GM19035 (cell line): Measurements from ENCODE around the gene MYO1G.

Experiments
- ATAC-seq: cut with Tn5 transposase; IDR thresholded peaks from one replicate; pipeline ENCODE4 v1.9.1; 2021; ENCODE audit not compliant: unreplicated experiment

Gene MYO1G

DNA sequence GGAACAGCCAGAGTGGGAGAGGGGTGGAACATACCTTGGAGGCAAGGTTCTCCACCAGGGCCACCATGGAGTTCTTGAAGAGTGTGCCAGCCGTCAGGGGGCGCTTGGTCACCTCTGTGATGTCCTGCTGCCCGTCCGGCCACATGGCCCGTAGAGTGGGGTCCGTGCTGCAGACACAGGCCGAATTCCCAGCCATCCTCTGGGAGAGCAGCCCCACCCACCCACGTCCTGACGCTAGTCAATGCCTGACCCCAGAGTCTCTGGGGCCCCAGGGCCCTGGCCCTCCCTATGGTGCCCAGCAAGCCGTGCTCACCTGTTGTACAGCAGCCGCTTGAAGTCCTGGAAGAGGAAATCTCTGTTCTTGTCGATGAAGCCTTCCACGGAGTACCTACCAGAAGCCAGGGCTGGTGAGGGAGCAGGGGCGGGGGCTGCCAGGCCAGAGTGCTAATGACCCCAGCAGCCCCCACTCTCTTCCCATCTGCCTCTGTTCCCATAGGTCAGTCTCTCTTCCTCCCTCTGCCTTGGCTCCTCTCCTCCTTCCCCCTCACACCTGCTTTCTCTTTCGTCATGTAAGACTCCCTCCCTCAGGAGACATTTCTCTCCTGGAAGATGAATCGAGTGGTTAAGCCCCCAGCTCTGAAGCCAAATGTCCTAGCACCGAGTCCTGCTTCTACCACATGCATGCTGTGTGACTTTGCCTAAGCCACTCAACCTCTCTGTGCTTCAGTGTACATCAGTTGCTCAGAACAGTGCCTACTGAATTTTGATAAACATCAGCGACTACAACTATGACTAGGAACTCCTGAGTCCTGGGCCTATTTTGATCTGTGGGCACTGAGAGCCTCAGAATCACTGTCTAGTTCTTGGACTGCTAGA, 11.0 kb downstream of the MYO1G start:
- no peak for ATAC-seq

DNA sequence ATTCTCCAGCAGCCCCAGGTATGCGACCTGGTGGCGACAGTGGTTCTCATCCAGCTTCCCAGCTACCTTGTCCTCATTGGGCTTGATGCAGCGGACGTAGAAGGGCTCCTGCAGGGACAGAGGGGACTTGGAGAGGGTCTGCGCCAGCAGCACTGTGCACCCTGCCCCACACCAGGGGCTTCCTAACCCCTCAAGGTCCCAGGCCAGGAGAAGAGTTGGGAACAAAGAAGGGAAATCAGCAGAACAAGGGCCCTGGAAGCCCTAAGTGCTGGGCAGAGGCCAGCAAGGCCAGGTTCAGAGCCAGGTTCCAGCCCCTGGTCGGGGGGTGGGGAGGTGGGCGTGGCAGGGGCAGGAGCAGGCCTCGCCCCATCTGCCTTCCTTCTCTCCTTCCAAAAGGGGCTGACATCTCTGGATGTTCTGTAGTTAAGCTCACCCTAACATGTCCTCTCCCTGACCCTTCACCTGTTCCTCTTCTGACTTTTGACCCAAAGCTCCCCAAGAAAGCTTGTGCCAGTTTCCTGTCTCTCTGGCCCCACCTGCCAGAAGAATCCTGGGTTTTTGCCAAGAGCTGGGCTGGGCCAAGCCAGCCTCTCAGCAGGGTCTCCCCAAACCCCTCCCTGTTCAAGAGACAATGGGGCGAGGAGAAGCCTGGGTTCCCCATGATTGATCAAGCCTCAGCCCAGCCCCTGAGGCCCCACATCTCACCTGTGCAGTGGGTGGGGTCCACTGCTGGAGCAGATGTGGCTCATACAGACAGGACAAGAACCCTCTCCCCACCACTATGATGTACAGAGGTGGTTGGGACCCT, 11.9 kb downstream of the MYO1G start:
- ATAC-seq, result no peak

DNA sequence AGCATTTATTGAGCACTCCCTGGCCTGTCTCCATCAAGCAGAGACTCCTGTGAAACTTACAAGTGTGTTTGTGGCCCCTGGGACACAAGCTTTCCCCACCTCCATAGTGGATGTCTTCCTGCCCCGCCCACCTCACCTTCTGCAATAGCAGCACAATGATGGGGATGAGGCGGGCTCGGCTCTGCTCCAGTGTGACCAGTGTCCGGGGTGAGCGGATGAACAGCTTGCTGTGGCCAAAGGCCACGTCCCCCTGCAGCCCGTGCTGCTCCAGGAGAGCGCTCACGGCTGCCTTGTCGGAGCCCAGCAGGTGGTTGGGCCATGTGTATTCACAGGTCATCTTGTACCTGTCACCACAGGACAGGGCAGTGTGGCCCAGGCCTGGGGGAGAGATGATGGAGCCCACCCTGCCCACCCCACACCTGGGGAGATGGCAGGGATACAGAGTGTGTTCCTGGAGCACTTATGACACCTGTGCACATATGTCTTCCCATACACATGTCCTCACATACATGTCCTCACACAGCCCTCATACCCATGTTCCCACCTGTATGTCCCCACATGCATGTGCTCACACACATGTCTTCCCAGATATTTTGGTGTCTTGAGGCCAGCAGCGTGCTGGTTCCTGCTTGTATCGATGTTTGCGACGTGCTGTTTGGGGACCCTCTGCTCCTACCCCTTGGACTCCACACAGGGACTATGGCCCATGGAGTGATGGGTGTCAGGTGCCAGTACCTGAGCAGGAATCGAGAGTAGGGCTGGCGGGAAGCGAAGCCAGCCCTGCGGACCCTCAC, 12.7 kb downstream of the MYO1G start:
- no peak for ATAC-seq

- ATAC-seq, result no peak
Observed at GRCh38 chr7:44965441-44965903, 13.3 kb downstream of the MYO1G start.

DNA sequence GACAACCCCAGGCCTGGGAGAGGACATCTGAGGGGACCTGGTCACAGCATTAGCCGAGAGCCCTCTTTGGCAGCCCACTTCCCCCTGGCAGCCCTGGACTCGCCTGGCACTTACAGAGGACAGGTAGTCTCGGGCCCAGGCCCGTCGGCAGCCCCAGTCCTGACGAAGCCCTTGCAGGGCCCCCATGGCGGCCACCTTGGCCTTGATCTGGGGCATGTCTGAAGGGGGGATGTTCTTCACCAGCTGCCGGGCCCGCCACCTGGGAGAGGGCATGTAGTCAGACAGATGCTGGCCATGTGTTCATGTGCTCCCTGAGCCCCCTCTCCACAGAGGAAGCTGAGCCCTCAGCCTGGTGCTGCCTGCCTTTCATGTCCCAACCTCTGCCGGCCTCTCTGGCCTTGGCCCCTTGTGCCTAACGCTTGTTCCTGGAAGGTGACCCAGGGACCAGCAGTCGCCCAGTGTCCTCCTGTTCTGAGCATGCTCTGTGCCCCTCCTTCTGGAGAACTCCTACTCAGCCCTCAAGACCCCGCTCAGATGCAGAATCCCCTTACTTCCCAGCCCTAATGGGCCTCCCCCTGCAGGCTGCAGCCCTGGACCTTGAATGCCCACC, 13.9 kb downstream of the MYO1G start:
- no peak for ATAC-seq

DNA sequence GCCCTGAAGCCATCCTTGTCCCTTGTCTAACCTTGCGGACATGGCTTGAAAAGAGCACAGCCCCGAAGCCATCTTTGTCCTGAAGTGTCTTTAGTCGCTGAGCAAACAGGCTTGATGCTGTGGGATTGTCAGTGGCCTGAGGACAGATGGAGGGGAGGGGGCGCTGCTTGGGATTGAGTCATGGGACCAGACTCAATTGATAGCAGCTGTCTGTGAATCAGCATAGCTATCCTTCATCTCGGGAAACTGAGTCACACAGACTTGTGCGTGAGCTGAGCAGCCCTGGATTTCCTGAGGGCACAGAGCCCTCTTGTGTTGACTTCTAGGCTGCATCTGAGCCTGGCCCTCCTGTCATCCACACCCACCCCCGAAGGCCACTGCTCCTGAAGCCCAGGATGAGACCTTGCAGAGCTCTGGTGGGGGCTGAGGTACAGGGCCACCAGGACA, 14.4 kb downstream of the MYO1G start:
- ATAC-seq, result no peak

- ATAC-seq, result no peak
Observed at GRCh38 chr7:44963364-44964290, 15.2 kb downstream of the MYO1G start.

GRCh38 chr7:44962483-44963251, 16.1 kb downstream of the MYO1G start:
- ATAC-seq, result no peak

GRCh38 chr7:44961844-44962482, 16.9 kb downstream of the MYO1G start:
- ATAC-seq, result no peak

DNA sequence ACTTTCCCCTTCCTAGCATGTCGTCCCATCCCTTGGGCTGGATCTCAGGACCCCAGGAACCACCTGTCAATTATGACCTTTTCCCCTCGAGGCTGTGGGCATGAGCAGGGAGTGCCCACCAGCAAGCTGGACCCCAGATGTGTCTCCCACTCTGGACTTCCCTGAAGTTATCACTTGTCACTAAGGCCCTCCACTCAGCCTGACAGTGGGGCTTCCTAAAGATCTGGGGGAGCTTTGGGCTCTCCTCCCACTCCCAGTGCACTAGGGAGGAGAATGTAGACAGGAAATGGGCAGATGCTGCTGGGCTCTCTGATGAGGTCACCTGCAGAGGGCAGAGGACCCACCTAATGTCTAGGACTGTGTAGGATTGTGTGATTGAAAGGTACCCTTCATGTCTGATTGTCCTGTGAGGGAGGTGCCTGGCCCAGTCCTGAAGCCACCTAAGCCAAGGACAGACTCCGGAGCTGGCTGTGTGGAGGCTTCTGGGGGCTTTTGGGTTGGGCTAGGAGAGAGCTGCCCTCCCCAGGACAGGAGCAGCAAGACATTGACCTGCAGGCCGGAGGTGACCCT, 18.7 kb downstream of the MYO1G start:
- no peak for ATAC-seq

GRCh38 chr7:44959433-44959951, 19.3 kb downstream of the MYO1G start:
- no peak for ATAC-seq

GRCh38 chr7:44958645-44959344, 20.0 kb downstream of the MYO1G start:
- ATAC-seq, result no peak

DNA sequence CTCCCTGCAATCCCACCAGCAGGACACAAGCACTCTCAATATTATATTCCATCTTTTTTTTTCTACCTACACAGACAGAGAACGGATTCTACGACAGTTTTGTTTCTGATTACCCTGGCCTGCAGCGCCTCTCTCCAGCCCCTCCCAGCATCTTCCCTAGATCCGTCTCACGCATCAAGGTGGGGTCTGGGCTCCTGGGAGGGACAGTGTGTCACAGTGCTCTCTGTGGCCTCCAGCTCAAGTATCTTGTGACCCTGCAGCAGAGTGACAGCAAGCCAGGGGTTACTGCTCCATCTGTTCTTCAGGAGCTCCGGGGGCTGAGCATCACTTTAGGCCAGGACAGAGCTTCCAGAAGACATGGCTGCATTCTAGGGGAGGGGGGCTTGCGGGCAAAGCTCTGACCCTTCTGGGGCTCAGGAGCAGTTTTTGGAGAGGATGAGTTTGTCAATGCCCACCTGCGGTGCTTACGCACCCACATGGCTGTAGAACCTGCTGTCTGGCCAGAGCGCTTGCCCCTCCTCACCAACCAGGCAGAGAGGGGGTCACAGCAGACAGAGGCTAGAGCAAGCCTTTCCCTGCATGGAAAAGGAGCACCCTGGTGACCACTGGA, 22.6 kb downstream of the MYO1G start:
- ATAC-seq, result no peak

- no peak for ATAC-seq
Observed at GRCh38 chr7:44955733-44956132, 23.1 kb downstream of the MYO1G start.

- no peak for ATAC-seq
Observed at GRCh38 chr7:44953156-44953555, 25.7 kb downstream of the MYO1G start.

GRCh38 chr7:44949303-44949702, 29.5 kb downstream of the MYO1G start:
- ATAC-seq, result no peak

DNA sequence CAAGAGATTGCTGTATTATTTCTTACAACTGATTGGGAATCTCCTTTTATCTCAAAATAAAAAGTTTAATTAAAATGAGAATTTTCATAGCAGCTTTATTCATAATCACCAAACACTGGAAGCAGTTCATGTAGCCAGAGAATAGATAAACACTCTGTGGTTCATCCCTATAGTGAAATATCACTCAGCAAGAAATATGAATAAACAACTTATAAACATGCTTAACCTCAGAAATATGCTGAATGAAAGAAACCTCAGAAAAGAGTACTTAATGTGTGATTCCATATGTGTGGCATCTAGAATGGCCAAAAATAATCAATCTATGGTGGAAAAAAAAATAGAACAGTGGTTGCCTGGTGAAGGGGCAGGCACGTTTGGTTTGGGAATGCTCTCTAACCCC, 33.3 kb downstream of the MYO1G start:
- no peak for ATAC-seq
